ENCODE data around the gene ITGA11.

The ITGA11 gene

DNA sequence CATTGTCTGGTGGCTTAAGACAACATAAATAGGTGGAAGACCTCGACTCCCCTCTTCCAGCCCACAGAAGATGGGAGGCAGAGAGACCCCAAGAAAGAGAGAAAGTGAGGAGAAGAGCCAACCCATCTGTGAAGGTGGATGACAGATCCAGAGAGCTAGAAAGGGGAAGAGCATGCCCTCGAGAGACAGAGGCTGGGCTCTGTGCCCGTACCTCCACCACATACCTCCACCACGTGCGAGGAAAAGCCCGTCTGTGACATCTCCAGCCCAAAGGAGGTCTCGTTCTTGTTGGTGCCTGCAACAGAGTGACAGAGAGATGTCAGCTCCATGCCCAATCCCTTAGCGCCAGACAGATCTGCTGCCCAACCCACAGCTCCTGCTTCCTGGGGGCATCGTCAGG is 83.4 kb downstream of the ITGA11 start:
- in situ Hi-C loops (cut with HindIII; ENCODE audit: low pct_ligation_motif_present, low pct_unique_long_range_greater_than_20kb, low sequenced_read_pairs) = no loop called here
- no peak for DNase-seq

DNA sequence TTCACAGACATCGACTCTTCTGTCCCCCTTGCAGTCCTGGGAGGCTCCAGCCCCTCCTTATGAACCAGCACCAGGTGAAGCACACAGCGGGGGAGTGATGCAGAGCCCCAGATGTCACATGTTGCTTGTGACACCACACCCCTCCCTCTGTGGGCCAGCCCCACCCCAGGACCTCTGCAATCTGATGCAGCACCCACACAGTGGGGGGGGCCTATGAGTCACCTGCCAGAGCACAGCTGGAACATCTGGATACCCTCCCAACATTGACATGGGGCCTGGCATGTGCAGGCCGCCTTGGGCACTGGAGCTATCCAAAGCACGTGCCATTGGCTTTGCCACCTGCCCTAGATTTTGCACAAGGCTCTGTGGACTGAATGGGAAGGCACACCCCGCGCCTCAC is 83.9 kb downstream of the ITGA11 start:
- no peak for DNase-seq
- in situ Hi-C loops (cut with HindIII; ENCODE audit: low pct_ligation_motif_present, low pct_unique_long_range_greater_than_20kb, low sequenced_read_pairs) = no loop called here

DNA sequence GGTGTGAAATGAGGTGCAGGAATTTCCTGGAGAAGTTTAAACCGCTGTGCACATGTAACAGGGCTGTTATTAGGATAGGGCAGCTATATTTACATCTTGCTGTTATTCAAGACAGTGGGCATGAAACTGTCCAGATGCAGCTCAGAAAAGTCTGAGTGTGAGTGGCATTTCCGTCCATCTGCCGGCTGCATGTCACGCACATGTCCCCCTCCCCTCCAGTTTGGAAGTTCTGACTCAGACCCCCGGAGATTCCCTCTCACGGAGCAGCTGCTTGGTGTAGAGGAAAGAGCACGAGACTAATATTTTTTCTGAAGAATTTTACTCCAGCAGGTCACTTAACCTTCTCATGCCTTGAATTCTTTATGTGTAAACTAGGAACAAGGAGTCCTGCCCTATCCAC is 84.6 kb downstream of the ITGA11 start:
- peak; percentile 26 for DNase-seq
- in situ Hi-C loops (cut with HindIII; ENCODE audit: low pct_ligation_motif_present, low pct_unique_long_range_greater_than_20kb, low sequenced_read_pairs) = no loop called here

DNA sequence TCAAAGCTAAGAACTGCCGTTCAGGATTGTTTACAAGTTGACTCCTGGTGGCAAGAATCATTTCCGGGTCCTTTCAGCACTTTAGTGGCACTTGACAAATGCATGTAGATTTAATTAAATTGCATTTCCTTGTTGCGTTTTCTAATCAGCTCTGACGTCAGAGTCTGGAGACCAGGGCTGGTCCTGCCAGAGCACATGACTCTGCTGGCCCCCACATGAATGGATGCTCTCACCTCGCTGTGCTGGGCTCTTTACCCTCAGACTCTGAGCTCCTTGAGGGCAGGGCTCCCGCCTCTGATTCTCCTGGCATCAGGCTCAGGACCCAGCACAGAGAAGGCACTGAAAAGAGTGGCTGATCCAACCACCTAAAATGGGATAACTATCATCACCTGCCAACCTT is 85.0 kb downstream of the ITGA11 start:
- no peak for DNase-seq
- in situ Hi-C loops (cut with HindIII; ENCODE audit: low pct_ligation_motif_present, low pct_unique_long_range_greater_than_20kb, low sequenced_read_pairs) = no loop called here

DNA sequence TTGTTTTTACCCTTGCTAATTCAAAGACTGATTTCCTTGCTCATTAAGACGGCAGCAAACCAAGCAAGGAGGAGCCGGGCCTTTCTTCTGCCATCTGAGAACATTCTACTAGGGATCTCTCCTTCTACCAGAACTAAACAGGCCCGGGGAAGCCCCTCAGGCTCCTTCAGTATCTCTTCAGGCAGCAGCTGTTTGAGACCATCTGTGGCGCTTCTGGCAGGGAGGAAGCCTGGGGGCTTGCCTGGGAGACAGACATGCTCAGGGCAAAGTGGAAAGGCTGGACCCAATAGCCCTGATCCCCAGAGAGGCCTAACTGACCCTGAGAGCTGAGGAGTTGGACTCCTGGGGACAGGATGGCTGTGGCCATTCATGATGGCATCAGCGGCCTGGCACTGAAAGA is 86.5 kb downstream of the ITGA11 start:
- in situ Hi-C loops (cut with HindIII; ENCODE audit: low pct_ligation_motif_present, low pct_unique_long_range_greater_than_20kb, low sequenced_read_pairs) = no loop called here
- no peak for DNase-seq

DNA sequence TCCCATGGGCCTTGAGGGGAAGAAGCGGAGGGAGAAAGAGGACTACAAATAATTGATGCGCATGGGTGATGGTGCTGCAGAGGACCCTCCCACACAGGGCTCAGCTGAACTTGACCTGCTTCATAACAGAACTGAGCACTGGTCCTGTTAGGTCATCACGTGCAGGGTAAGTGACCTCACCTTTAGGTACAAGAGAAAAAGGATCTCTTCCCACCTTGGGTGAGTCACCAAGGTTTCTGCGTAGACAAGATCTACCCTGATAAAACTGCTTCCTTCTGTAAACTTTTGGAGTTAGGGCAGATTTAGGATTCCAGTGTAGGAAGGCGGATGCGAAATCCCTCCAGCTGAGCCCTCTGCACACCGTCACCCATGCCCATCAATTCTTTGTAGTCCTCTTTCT is 87.4 kb downstream of the ITGA11 start:
- DNase-seq = no peak
- in situ Hi-C loops (cut with HindIII; ENCODE audit: low pct_ligation_motif_present, low pct_unique_long_range_greater_than_20kb, low sequenced_read_pairs) = no loop called here

DNA sequence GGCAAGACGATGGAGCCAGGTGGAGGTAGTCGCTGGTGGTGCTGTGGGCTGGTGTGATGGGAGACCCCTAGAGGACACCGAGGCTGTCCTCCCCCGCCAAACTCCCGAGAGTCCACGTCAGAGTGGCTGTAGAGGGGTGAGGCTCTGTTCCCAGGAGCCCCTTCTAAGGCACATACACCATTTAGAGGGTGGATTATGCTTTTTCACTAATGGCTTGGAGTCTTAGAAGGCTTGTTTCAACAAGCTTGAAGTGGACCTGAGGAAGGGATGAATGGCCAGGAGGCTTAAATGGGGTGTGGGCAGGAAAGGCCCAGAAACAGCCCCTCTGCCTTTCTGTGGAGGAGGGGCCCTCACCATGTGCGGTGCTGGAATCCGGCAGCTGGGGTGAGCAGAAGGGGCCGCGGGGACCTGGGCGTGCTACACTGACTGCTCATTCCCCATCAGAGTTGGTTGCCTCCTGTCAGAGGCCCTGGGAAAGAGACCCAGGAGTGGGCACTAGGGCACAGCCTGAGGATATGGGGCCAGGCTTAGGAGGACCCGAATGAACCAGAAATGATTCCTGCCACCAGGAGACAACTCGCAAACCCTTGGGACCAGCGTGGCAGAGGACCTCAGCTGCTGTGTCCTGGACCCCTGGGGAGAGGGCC is 88.3 kb downstream of the ITGA11 start:
- in situ Hi-C loops (cut with HindIII; ENCODE audit: low pct_ligation_motif_present, low pct_unique_long_range_greater_than_20kb, low sequenced_read_pairs) = no loop called here
- no peak for DNase-seq

DNA sequence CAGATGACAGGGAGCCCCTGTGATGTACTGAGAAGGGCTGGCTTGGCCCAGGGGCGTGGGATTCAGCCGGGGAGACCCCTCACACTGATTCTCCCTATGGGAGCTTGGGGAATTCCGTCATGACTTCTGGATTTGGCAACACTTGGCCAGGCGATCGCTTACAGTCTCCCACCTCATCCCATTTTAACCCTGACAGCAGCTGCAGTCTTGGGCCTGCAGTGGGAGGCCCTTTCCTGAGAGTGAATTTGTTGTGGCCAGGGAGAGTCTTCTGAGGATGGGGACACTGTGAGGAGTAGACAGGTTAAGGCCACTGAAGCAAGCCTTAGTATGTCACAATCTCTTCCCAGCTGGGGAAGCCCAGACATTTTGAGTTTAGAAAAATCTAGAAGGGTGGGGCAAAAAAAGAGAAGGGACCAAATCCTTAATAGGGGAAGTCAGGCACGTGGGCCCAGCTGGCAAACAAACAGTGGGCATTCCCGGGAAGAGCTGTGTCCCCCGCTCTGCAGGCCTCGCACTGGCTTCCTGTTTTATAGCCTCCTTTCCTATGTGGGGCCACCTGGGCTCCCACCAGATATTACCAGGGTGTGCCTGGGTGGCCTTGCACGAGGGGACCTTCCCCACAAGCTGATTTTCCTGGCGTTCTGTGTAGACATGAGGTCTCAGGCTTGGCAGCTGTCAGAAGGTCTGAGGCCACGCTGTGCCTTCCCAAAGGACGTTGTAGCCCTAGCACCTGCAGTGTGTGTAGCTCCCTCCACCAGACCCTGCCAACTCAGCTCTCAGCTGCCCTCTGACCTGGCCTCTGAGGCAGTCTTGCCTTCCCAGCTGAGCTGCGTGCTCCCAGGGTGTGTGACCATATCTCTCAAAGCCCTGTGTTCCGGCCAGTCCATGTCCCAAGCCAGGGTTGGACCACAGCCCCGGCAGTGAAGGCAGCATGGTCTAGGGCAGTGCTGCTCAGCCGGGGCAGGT is 89.9 kb downstream of the ITGA11 start:
- DNase-seq = no peak
- in situ Hi-C loops (cut with HindIII; ENCODE audit: low pct_ligation_motif_present, low pct_unique_long_range_greater_than_20kb, low sequenced_read_pairs) = no loop called here

DNA sequence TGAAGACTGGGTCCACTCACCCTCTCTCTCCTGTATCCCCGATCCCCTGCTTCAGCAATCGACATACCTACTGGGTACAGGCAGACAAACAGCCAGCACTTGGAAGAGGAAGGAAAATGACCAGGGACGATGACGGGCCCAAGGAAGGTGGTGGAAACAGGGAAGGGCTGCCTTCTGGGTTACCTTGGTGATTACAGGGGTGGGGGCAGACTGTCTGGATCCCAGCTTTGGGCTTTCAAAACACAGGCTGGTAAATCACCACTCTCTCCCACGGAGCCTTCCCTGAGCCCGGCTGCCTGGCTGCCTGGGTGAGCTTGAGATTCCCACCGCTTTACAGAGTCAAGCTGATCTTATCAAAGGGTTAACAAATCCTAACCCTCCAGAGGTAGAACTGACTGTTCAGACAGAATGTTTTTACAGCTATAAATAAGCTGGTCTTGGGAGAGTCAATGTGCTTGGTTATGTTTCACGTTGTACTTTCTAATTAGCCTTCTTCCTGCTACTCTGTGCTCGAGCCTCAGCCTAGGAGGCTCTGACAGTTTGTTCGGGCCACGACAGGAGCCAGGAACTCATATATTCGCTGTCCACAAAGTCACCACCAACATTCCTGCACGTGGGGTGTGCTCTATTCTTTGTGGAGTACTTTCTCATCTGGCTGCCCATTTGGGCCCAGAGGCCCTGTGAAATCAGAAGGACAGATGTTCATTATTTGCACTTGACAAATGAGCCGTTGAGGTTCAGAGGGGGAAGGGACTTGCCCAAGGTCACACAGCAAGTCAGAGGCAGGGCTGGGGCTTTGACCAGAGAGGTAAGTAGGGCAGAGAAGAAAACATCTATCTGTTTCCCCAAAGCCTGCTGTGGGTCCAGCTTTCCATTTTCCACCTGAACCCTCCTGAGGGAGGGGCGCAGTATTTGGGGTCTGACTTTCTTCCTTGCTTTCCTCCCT is 91.0 kb downstream of the ITGA11 start:
- no peak for DNase-seq
- in situ Hi-C loops (cut with HindIII; ENCODE audit: low pct_ligation_motif_present, low pct_unique_long_range_greater_than_20kb, low sequenced_read_pairs) = no loop called here

DNA sequence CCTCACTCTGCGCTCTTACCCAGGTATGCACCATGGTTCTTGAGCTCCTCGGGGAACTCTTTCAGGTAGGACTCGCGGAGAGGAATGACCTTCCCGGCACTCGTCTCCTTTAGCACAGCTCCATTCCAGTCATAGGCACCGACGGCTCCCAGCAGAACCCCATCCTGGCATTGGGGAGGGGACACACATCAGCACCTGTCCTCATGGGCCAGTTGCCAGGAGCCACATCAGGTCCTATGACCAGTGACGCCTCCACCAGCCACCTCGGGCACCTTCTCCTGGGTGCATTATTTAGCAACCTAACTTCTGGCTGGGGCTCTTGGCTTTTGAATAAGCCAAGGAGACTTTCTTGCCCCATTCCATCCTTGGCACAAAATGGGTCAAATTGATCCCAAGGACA is 92.5 kb downstream of the ITGA11 start:
- DNase-seq = no peak
- in situ Hi-C loops (cut with HindIII; ENCODE audit: low pct_ligation_motif_present, low pct_unique_long_range_greater_than_20kb, low sequenced_read_pairs) = no loop called here

DNA sequence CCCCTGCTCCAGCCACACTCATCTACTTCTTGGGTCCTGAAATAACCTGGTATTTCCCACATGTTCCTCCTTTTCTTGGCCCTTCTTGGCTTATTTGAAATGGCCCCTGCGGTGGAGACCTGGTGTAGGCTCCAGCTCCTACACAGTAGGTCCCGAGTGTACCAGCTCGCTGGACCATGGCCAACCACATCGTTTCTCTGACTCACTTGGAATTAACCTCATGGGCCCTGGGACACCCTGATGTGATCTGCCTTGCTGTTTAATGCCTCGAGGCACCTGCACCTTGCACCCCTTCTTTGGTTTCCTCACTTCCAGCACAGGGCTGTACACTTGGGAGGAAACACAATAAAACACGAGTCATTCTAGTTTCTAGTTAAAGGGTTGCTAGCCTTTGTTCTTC is 94.1 kb downstream of the ITGA11 start:
- in situ Hi-C loops (cut with HindIII; ENCODE audit: low pct_ligation_motif_present, low pct_unique_long_range_greater_than_20kb, low sequenced_read_pairs) = no loop called here
- DNase-seq = peak; percentile 27

DNA sequence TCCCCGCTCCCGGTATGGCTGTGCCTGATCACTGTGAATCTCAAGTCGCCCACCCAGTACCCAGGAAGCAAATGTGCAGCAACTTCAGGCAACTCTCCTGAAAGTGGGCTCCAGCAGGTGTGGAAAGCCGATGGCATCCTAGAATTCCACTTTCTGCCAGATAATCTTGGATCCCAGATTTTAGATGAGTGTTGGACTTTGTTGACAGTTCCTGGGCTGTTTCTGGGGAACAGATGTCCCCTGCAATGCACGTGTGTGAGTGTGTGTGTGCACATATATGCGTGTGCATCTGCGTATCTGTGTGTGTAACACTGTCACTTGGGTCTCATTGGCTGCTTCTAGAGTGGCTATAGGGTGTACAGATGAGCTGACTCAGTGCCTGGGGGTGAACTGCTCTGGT is 95.4 kb downstream of the ITGA11 start:
- DNase-seq = no peak
- in situ Hi-C loops (cut with HindIII; ENCODE audit: low pct_ligation_motif_present, low pct_unique_long_range_greater_than_20kb, low sequenced_read_pairs) = no loop called here

DNA sequence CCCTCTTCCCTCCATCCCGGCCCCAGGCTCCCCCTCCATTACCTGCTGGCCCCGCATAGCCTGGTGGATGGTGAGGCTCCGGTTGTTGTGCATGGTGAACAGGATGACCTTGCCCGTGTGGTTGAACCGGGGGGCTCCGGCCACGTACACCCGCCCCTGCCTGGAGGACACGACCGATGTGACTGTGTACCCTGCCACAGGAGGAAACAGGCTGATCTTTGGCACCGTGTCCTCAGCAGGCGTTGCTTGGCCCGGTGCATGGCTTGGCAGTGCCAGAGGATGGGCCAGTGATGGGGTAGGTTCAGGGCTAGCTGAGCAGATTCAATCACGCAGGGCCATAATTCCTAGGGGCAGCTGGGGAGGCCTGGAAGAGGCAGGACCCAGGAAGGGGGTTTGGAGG is 96.3 kb downstream of the ITGA11 start:
- in situ Hi-C loops (cut with HindIII; ENCODE audit: low pct_ligation_motif_present, low pct_unique_long_range_greater_than_20kb, low sequenced_read_pairs) = no loop called here
- no peak for DNase-seq

DNA sequence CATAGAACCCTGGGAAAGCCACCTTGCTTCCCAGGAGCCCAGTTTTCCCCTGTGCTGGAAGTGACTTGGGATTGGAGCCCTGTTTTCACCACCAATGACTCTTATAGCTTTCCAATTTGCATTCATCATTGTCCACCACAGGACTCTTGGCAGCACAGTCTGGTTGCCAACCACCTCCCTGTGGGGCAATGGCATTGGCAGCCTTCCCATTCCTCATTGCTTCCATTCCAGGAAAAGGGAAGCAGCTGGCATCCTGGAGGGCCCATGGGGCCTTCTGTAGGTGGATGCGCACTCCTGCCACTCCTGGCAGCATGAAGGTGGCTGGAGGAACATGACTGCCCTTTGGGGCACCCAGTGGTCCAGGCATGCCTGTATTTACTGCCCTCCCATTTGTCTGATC is 96.7 kb downstream of the ITGA11 start:
- in situ Hi-C loops (cut with HindIII; ENCODE audit: low pct_ligation_motif_present, low pct_unique_long_range_greater_than_20kb, low sequenced_read_pairs) = no loop called here
- DNase-seq = peak; percentile 77

DNA sequence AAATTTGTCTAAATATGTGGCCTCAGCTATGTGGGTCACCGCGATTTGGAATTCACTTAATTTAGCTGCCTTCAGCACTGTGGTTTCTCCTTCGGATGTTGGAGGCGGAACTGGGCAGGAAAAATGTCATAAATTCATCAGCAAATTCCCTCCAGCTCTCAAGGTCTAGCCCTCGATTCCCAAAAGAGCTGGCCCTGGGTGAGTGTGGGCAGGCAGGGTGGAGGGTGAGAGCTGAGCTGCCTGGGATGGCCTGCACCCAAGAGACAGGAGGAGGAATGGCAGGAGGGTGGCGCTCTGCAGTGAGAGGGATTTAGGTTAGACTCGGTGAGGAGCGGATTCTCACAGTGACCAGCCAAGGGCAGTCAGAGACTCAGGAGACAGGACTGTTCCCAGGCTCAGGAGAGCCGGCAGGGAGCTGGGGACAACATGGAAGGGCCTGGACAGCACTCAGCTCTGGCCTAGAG is 97.3 kb downstream of the ITGA11 start:
- no peak for DNase-seq
- in situ Hi-C loops (cut with HindIII; ENCODE audit: low pct_ligation_motif_present, low pct_unique_long_range_greater_than_20kb, low sequenced_read_pairs) = no loop called here

DNA sequence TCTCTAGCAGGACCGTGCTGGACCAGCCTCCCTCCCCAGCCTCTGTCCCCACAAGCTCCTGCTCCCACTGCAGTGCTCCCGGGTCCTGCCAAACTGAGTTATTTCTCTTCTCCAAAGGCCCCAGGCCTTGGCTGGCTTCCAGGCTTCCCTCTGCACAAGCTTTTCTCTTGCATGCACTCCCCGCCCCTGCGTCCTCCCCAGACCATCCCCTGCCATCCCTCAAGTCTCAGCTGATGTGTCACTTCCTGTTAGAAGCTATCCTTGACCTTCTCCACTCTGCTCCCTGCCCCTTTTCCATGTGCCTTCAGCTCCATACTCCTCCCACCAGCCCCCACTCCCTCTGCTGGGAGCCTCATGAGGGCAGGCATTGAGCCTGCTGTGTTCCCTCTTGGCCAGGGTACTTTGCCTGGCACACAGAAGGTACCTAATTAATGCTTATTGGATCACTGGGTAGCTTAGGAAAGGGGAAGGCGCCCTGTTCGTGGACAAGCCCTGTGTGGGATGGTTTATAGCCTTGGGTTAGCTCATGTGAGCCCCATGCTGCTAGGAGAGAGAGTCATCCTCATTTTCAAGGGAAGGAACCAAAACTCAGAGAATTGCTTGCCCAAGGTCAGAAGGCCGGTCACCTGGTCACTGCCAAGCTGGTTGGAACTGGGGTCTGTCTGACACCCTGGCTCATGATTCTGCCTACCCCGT is 98.0 kb downstream of the ITGA11 start:
- no peak for DNase-seq
- in situ Hi-C loops (cut with HindIII; ENCODE audit: low pct_ligation_motif_present, low pct_unique_long_range_greater_than_20kb, low sequenced_read_pairs) = no loop called here

DNA sequence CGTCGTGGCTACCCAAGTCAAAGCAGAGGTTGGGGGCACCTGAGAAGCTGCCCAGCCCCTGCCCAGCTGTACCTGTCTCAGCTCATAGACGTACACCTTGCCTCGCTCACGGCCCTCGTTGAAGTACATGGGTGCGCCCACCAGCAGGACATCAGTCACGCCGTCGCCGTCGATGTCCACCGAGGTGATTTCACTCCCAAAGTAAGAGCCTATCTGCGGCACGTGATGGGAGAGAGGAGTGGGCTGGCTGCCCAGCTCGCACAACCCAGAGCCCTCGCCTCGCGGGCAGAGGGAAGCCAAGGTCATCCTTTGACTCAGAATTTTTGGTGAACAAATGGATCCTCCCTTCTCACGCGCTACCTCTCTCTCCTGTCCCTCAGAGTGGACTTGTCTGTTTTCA is 99.7 kb downstream of the ITGA11 start:
- no peak for DNase-seq
- in situ Hi-C loops (cut with HindIII; ENCODE audit: low pct_ligation_motif_present, low pct_unique_long_range_greater_than_20kb, low sequenced_read_pairs) = no loop called here

DNA sequence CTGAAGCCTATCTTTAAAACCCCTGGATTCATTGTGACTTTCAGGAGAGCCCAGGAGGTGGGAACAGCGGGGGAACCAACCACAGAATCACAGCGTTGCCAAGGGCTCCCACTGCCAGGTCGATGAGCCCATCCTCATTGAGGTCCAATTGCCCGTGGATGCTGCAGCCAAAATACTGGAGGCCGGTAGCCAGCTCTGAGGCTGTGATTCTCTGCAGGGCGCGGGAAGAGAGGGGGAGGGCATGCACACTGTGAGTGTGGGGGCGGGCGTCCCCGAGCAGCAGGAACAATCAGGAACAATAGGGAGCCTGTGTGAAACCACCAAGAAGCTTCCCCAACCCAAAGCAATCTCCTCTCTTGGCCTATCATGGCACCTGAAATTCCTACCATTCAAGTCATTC is 101.1 kb downstream of the ITGA11 start:
- in situ Hi-C loops (cut with HindIII; ENCODE audit: low pct_ligation_motif_present, low pct_unique_long_range_greater_than_20kb, low sequenced_read_pairs) = no loop called here
- no peak for DNase-seq
